Measurements from ENCODE around the gene TNFRSF14.

- TF ChIP-seq EZH2 (IDR thresholded peaks at IDR 0.05; ENCODE audit: insufficient read depth, poor library complexity, severe bottlenecking) (no peak), EZH2phosphoT487 (IDR thresholded peaks at IDR 0.05; ENCODE audit: insufficient read depth, low read depth) (no peak)
These were observed 15.2 kb downstream of the TNFRSF14 start for GRCh38 chr1:2571348-2571747.
